NCI-H128 (cell line): ENCODE data around the gene CEP131.

Experiments used
- DNase-seq: peaks from one replicate; lab custom pipeline; 2025; ENCODE audit not compliant: unreplicated experiment; lab: John Stamatoyannopoulos, UW

The CEP131 gene

DNA sequence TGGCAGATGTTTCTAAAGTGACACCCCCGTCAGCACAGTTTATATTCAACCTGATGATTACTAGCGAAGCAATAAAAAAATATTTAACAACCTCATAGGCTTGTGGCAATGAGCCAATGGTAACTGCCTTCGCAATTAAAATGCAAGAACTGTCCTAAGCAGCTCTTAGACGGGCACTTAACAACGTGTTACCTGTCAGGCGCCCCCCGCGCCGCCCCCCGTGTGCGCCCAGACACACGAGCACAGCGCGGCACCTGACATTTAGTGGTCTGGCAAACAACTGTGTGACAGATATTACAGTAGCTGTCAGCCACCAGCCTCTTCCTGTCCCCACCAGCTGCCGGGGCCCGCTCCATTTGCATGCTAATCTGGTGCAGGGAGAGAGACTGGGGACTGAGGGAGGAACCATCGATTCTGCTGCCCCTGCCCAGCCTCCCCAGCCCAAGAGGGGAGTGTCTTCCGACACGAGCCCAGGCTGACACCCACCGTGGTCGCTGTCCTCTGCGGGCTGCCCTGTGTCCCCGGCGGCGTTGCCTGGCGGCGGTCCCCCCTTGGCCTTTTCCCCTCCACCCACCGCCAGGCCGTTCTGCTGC lies 29.0 kb upstream of the CEP131 start:
- peak; percentile 30 for DNase-seq

DNA sequence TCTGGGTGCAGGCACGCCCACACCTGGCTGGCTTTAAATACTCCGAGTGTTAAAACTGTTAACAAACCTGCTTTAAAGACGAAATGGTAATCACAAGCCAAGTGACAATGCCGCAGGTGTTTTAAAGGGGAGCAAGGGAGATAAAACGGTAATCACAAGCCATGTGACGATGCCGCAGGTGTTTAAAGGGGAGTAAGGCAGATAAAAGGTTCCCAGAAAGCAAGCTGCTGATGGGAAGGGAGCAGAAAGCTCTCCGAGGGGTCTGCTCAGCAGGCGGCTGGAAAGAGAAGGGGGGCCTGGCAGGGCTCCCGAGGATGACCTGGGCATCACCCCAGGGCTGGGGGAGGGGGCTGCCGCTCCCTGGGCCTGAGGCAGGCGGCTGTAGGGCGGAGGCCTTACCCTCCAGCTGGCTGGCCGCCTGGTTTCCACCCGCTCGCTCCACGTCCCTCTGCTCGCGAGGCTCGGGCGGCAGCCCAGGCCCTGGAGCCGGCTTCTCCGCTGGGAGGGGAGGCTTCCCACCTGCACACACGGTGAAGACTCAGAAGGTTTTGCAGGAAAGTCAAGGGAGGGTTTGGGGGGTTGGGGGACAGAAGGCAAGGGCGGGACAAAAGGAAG lies 28.4 kb upstream of the CEP131 start:
- peak; percentile 32 for DNase-seq

DNA sequence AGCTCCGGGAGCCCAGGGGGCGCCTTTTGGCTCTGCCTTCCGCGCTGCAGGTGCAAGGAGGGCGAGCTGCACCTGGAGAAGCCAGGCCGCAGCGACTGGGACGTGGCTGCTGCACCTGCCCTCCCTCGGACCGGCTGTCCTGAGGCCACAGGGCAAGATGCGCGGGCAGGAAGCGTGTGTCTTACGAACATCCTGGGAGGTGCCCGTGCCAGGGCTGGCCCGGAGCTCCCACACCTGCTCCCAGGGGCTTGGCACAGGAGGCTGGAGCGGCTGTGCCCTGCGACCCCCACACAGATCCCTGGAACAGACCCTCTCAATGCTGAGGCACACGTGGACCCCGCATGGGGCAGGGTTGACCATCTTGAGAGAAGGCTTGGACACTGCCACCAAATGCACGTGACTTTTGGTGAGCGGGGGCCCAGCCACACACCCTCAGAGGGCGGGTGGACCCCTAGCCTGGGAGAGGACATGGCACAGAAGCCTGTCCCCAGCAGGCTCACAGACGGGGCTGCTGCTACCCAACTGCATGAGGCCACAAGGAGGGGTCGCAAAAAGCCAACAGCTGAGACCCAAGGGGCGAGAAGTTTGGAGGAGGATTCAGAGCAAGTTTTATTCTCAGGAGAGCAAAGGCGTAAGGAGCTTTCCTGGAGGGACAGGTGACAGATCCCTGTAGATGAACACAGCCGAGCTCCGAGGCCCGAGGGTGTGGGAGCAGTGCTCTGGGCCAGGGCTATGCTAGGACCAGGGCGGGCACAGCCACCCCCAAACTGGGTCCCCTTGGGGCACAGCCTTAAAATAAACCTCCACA lies 27.7 kb upstream of the CEP131 start:
- DNase-seq, result no peak

DNA sequence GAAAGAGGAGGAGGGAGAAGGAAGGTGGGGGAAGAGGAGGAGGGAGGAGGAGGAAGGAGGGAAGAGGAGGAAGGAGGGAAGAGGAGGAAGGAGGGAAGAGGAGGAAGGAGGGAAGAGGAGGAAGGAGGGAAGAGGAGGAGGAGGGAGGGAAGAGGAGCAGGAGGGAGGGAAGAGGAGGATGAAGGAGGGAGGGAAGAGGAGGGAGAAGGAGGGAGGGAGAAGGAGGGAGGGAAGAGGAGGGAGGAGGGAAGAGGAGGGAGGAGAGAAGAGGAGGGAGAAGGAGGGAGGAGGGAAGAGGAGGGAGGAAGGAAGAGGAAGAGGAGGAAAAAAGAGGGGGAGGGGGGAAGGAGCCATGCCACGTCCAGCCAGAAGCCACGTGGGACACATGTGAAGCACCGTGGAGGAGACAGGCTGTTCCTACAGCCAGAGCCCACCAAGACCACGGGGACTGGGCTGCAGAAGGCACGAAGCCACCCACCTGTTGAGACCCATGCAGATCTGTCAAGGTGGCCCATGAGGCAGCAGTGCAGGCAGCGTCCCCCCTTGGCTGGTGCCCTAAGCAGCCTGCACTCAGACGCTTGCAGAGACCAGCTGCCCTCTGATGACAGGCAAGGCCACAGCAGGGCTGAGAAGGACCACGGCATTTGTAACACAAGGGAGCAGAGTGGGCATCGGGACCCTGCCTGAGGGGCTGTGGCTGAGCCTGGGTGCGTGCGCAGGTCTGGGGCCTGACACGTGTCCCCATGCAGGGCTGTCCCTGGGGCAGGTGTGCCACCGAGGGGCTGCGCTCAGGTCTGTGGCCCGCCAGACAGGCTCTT lies 26.7 kb upstream of the CEP131 start:
- DNase-seq, result no peak

GRCh38 chr17:81248649-81249048 lies 25.9 kb upstream of the CEP131 start:
- no peak for DNase-seq

DNA sequence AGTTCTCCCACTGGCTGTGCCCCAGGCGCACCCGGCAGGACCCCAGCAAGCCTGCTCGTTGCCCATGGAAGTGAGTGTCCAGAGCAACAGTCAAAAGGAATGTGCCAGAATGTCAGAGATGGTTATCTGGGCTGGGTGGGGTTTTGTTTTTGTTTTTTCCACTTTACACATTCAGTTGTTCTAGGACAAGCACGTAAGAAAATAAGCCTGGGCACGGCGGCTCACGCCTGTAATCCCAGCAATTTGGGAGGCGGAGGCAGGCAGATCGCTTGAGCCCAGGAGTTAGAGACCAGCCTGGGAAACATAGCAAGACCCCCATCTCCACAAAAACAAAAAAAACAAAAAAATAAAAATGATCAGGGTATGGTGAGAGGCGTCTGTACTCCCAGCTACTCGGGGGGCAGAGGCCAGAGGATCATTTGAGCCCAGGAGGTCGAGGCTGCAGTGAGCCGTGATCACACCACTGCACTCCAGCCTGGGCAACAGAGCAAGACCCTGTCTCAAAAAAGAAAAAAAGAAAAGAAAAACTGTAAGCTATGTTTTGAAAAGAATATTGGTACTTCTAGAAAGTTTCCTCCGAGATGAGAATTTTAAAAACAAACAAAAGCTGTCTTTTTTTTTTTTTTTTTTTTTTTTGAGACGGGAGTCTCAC lies 24.7 kb upstream of the CEP131 start:
- no peak for DNase-seq

GRCh38 chr17:81246679-81247338 lies 24.0 kb upstream of the CEP131 start:
- no peak for DNase-seq

GRCh38 chr17:81246343-81246670 lies 23.5 kb upstream of the CEP131 start:
- DNase-seq, result no peak

DNA sequence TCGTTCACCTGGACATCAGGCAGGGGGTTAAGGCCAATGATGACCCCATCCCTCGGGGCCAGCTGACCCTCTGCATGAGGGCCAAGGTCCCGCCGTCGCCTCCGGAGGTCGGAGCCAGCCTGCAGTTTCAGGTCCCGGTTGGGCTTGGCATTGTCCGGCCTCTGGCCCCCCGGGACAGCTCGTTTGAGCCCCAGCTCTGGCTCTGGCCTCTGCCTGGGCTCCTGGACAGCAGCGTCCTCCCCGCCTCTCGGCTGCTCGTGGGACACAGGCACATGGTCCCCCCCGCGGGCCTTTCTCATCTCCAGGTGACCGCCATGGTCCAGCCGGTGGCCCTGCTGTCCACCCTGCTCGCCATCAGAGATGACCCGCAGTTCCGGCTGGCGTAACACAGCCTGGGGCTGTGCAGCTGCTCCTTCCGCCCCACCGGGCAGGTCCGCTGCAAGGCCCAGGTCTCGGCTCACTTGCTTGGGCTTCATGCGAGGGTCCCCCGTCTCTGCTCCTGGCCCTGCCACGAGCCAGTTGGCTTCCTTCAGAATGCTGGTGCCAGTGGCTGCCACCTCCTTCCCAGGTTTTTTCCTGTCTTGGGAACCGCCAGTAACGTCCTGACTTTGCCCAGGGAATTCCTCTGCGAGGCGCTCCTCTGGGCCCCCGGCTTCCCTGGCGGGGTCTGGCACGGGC lies 23.0 kb upstream of the CEP131 start:
- DNase-seq, result no peak

DNA sequence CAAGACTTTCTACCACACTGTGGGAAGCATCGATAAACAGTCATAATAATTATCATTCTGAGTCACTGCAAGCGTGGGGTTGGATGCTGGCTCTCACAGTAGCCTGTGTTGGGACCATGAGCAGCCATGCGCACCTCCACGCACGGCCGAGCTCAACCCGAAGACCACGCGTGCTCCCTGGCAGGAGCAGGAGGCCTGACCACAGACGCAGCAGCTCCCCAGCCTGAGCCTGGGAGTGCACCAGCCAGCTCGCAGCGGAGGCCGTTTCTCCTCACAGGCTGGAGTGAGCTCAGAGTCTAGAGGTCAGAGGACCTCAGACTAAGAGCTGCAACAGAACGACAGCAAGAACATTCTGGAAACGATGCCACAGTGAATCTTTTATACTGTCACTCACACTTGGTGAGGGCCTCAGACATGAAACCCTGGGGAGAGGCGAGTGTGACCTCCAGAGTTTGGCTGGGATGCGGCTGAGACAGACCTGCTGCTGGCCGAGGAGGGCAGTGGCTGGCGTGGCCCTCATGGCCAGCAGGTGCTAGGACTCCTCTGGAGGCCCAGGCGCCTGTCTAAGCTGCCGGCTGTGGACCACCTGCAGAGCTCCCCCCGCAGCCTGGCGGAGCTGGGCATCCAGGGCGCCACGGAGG lies 22.4 kb upstream of the CEP131 start:
- DNase-seq, result no peak

GRCh38 chr17:81244358-81245023 lies 21.7 kb upstream of the CEP131 start:
- DNase-seq, result no peak

GRCh38 chr17:81243333-81243664 lies 20.5 kb upstream of the CEP131 start:
- no peak for DNase-seq

DNA sequence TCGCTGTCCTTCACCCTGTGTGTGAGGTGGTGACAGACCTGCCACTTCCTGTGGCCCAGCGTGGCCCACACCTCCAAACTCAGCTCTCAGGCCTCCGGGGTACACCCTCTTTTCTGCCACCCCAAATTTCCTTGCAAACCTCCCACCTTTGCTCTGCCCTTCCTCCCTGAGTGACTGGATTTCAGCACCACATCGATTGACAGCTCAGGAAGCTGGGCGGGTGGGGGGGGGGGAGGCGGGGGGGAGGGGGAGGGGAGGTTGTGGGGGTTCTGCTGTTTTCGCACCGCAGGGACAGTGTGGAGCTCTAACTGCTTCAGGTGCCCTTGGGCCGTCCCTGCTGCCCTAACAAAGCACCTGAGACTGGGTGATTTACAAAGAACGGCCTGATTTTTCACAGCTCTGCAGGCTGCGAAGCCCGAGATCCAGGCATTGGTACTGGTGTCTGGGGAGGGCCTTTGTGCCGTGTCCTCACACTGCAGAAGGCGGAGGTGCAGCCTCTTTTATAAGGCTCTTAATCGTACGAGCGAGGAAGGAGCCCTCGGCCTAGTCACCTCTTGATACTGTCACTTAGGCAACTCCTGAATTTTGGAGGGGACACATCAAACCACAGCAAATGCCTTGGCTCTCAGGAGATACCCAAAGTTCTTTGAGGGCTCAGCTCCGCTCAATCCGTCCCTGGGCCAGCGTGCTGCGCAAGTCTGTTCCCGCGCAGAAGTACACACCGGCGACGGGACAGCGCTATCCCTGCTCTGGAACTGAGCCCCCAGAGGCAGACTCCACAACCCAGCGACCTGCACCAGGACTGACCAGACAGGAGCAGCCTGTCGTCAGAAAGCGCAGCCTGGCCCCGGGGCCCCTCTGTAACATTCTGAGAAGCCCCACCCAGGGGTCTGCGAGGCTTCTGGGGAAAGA lies 19.9 kb upstream of the CEP131 start:
- no peak for DNase-seq

DNA sequence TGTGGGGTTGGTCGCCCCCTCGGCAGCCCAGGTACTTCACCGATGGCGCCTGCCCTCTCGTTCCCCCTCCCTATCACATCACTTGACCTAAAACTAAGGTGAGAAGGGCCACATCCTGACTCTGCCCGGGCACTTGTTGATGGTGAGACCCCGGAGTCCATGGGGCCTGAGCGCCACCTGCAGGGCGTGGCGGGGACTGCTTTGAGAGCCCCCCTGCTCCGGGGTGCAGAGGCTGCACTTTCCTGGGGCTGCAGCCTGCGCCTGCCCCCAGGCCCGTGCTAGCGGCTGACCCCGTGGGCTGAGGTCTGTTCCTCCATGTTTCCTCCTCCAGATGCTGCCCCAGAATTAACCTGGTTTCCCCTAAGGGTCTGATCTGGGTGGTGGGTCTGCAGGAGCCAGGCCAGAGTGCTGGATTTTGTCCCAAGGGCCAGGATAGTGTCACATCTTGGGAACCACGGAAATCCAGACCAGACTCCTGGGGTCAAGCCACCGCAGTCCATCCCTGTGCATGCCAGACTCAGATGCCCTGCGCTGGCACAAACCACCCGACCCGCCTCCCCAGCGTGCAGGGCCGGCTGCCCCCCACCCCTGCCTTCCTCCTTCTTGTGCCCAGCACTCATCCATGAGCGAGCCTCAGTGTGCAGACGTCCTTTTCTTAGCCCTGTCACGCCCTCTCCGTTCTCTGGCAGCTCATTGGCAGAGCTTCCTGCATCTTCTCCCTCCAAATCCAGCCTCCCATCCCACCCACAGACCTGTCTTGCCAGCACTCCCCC lies 19.1 kb upstream of the CEP131 start:
- no peak for DNase-seq

- DNase-seq, result no peak
Measured at GRCh38 chr17:81241203-81241602, 18.4 kb upstream of the CEP131 start.

DNA sequence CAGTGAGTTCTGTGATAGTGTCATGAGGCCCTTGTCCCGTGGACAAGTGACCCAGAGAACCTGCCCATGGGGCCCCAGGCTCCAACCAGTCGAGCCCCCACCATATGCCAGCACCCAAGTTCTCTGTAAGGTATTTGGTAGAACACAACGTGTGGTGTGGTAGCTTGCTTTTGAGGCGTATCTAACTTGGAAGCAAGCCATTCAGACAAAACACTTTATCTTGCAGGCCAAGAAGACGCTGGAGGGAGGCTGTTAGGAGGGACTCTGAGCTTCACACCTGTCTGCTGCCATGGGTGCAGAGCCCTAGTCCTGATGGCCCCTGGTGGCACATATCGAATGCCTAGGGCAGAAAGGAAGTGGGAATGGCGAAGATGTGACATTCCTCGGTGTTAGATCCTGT lies 18.0 kb upstream of the CEP131 start:
- DNase-seq, result no peak
